ENCODE results near the gene KRT84.

The KRT84 gene
- total RNA-seq: 0 reads per million in 3 donors

DNA sequence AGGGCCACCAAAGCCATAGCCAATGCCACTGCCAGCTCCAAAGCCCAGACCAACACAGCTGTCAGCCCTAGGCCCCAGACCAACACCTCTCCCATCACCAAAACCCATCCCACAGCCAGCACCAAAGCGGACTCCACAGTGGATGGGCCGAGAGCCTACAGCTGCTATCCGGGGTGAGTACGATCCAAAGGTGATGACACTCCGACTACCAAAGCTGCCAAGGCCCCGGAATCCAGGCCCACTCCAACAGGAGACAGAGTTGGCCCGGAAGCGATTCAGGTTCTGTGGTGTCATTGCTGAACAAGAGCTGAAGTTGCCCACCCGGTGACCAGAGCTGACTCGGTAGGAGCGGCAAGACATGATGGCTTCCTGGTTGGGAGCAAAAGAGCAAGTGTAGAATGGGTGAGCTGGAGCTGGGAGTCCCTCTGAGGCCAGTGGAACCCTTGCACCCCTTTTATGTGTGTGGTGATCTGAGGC lies at the start of gene KRT84:
Gene KRT84, minus strand, starts transcription at position 427 of the 477 bp plus-strand sequence. Its CDS starts 67 bp downstream, at position 360.
- H3K27me3 ChIP-seq (replicated peaks; ENCODE audit: control insufficient read depth, insufficient read depth, low read length, poor library complexity, severe bottlenecking): no peaks in the 10 kb centered on the region

GRCh38 chr12:52434760-52435530 lies 49.5 kb upstream of the KRT84 start:
- Histone ChIP-seq H3K4me3 (ENCODE audit: insufficient read depth, low read depth, low read length, poor library complexity, severe bottlenecking) (no peak overlapping the region), H3K9me3 (ENCODE audit: control insufficient read depth, low read length) (no peaks in the 10 kb centered on the region), H3K4me1 (ENCODE audit: control insufficient read depth, insufficient read depth, low read length, poor library complexity, severe bottlenecking) (no peaks in the 10 kb centered on the region), H3K36me3 (ENCODE audit: control insufficient read depth, insufficient read depth, low read length) (no peaks in the 10 kb centered on the region), H3K27me3 (replicated peaks; ENCODE audit: control insufficient read depth, insufficient read depth, low read length, poor library complexity, severe bottlenecking) (no peaks in the 10 kb centered on the region), H3K27ac (ENCODE audit: insufficient read depth, low read length, poor library complexity, severe bottlenecking) (no peak overlapping the region)
- DNase-seq: no peak

More for the DNA sequence above, at the start of gene KRT84:
- no peak within 1 kb of the TSS for H3K4me3 ChIP-seq (ENCODE audit: insufficient read depth, low read depth, low read length, poor library complexity, severe bottlenecking)
- no peak for DNase-seq
- no peak within 1 kb of the TSS for H3K27ac ChIP-seq (ENCODE audit: insufficient read depth, low read length, poor library complexity, severe bottlenecking)
- H3K36me3 ChIP-seq (ENCODE audit: control insufficient read depth, insufficient read depth, low read length): no peaks in the 10 kb centered on the region
- no peaks in the 10 kb centered on the region for H3K9me3 ChIP-seq (ENCODE audit: control insufficient read depth, low read length)
- no peaks in the 10 kb centered on the region for H3K4me1 ChIP-seq (ENCODE audit: control insufficient read depth, insufficient read depth, low read length, poor library complexity, severe bottlenecking)

- Histone ChIP-seq H3K27ac (ENCODE audit: insufficient read depth, low read length, poor library complexity, severe bottlenecking) (no peak within 1 kb of the TSS), H3K27me3 (replicated peaks; ENCODE audit: control insufficient read depth, insufficient read depth, low read length, poor library complexity, severe bottlenecking) (no peaks in the 10 kb centered on the region), H3K36me3 (ENCODE audit: control insufficient read depth, insufficient read depth, low read length) (no peaks in the 10 kb centered on the region), H3K9me3 (ENCODE audit: control insufficient read depth, low read length) (no peaks in the 10 kb centered on the region), H3K4me3 (ENCODE audit: insufficient read depth, low read depth, low read length, poor library complexity, severe bottlenecking) (no peak within 1 kb of the TSS), H3K4me1 (ENCODE audit: control insufficient read depth, insufficient read depth, low read length, poor library complexity, severe bottlenecking) (no peaks in the 10 kb centered on the region)
- DNase-seq: no peak
Measured at GRCh38 chr12:52434081-52434733, 48.8 kb upstream of the KRT84 start, which contains the start of gene KRT75. KRT75 (minus strand) TSS chr12:52434371; CDS start chr12:52434304, 67 bp downstream.

- Histone ChIP-seq H3K4me3 (ENCODE audit: insufficient read depth, low read depth, low read length, poor library complexity, severe bottlenecking) (no peak overlapping the region), H3K27me3 (replicated peaks; ENCODE audit: control insufficient read depth, insufficient read depth, low read length, poor library complexity, severe bottlenecking) (no peaks in the 10 kb centered on the region)
Measured at GRCh38 chr12:52433501-52434080, 48.1 kb upstream of the KRT84 start.

DNA sequence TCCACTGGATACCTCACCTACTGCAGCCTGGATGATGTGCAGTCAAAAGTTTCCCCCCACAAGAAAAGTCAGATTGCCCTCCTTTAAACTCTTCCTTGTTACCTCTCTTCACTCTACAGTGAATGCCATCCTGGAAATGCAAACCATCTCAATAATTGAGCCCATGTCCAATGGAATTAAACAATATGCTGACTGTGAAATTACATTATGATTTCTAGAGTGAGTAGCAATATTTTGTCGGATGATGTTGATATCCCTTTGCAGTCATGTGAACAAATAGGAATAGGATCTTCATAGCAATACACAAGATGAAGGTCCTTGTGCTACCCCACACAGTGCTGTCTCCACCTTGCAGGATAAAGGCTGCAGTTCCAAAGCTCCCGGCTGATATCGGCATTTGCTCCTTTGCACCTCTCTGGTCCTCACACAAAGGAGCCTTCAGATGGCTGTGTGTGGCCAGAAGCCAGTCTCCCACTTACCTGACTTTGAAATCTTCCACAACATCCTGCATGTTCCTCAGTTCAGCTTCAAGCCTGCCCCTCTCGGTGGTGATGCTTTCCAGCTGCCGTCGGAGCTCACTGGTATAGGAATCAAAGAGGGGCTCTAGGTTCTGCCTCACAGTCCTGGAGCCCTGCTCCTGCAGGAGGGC lies 47.2 kb upstream of the KRT84 start:
- H3K4me1 ChIP-seq (ENCODE audit: control insufficient read depth, insufficient read depth, low read length, poor library complexity, severe bottlenecking): no peaks in the 10 kb centered on the region
- H3K9me3 ChIP-seq (ENCODE audit: control insufficient read depth, low read length): no peaks in the 10 kb centered on the region
- no peak overlapping the region for H3K27ac ChIP-seq (ENCODE audit: insufficient read depth, low read length, poor library complexity, severe bottlenecking)
- H3K36me3 ChIP-seq (ENCODE audit: control insufficient read depth, insufficient read depth, low read length): no peaks in the 10 kb centered on the region
- no peak overlapping the region for H3K4me3 ChIP-seq (ENCODE audit: insufficient read depth, low read depth, low read length, poor library complexity, severe bottlenecking)
- no peak for DNase-seq
- no peaks in the 10 kb centered on the region for H3K27me3 ChIP-seq (replicated peaks; ENCODE audit: control insufficient read depth, insufficient read depth, low read length, poor library complexity, severe bottlenecking)

More at GRCh38 chr12:52433501-52434080, 48.1 kb upstream of the KRT84 start:
- Histone ChIP-seq H3K27ac (ENCODE audit: insufficient read depth, low read length, poor library complexity, severe bottlenecking) (no peak overlapping the region), H3K9me3 (ENCODE audit: control insufficient read depth, low read length) (no peaks in the 10 kb centered on the region), H3K36me3 (ENCODE audit: control insufficient read depth, insufficient read depth, low read length) (no peaks in the 10 kb centered on the region), H3K4me1 (ENCODE audit: control insufficient read depth, insufficient read depth, low read length, poor library complexity, severe bottlenecking) (no peaks in the 10 kb centered on the region)
- no peak for DNase-seq

DNA sequence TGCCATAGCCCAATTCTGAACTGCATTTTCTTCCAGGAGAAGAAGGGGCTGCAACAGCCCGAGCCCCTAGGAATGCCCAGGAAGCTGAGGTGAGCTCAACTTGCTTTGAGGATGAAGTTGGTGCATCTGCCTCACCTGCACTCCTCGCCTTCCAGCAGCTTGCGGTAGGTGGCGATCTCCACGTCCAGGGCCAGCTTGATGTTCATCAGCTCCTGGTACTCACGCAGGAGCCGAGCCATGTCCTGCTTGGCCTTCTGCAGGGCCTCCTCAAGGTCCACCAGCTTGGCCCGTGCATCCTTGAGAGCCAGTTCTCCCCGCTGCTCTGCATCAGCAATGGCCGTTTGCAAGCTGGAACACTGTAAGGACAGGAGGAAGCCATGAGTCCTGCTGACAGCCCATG lies 42.7 kb upstream of the KRT84 start:
- no peak overlapping the region for H3K27ac ChIP-seq (ENCODE audit: insufficient read depth, low read length, poor library complexity, severe bottlenecking)
- H3K27me3 ChIP-seq (replicated peaks; ENCODE audit: control insufficient read depth, insufficient read depth, low read length, poor library complexity, severe bottlenecking): no peaks in the 10 kb centered on the region
- H3K4me3 ChIP-seq (ENCODE audit: insufficient read depth, low read depth, low read length, poor library complexity, severe bottlenecking): no peak overlapping the region
- H3K36me3 ChIP-seq (ENCODE audit: control insufficient read depth, insufficient read depth, low read length): no peaks in the 10 kb centered on the region
- no peaks in the 10 kb centered on the region for H3K9me3 ChIP-seq (ENCODE audit: control insufficient read depth, low read length)
- no peak for DNase-seq
- no peaks in the 10 kb centered on the region for H3K4me1 ChIP-seq (ENCODE audit: control insufficient read depth, insufficient read depth, low read length, poor library complexity, severe bottlenecking)

GRCh38 chr12:52427083-52427482 lies 41.6 kb upstream of the KRT84 start:
- DNase-seq: no peak

DNA sequence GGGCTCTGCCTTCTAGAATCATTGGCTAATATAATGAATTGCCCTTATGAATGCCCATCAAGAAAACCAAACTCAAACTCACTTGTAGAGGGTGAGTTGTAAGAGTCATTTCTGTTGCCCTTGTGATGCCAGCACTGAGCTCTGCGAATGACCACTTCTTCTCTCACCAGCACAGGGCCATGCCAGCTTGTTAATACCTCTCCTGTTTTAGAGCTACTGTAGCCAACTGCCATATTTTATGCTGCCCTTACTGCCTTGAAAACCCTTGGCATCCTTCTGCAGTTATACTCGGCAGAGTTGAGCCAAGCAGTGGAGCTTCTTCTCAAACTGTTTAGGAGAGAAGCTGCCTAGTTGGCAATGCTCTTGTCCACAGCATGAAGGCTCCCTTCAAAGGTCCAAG lies 40.6 kb upstream of the KRT84 start:
- no peaks in the 10 kb centered on the region for H3K36me3 ChIP-seq (ENCODE audit: control insufficient read depth, insufficient read depth, low read length)

More at GRCh38 chr12:52427083-52427482, 41.6 kb upstream of the KRT84 start:
- Histone ChIP-seq H3K36me3 (ENCODE audit: control insufficient read depth, insufficient read depth, low read length) (no peaks in the 10 kb centered on the region), H3K27ac (ENCODE audit: insufficient read depth, low read length, poor library complexity, severe bottlenecking) (no peak overlapping the region), H3K4me1 (ENCODE audit: control insufficient read depth, insufficient read depth, low read length, poor library complexity, severe bottlenecking) (no peaks in the 10 kb centered on the region), H3K27me3 (replicated peaks; ENCODE audit: control insufficient read depth, insufficient read depth, low read length, poor library complexity, severe bottlenecking) (no peaks in the 10 kb centered on the region), H3K4me3 (ENCODE audit: insufficient read depth, low read depth, low read length, poor library complexity, severe bottlenecking) (no peak overlapping the region), H3K9me3 (ENCODE audit: control insufficient read depth, low read length) (no peaks in the 10 kb centered on the region)

GRCh38 chr12:52425466-52425865 lies 40.0 kb upstream of the KRT84 start:
- no peak for DNase-seq
- H3K4me1 ChIP-seq (ENCODE audit: control insufficient read depth, insufficient read depth, low read length, poor library complexity, severe bottlenecking): no peaks in the 10 kb centered on the region
- no peaks in the 10 kb centered on the region for H3K27me3 ChIP-seq (replicated peaks; ENCODE audit: control insufficient read depth, insufficient read depth, low read length, poor library complexity, severe bottlenecking)
- no peak overlapping the region for H3K27ac ChIP-seq (ENCODE audit: insufficient read depth, low read length, poor library complexity, severe bottlenecking)
- H3K9me3 ChIP-seq (ENCODE audit: control insufficient read depth, low read length): no peaks in the 10 kb centered on the region
- no peak overlapping the region for H3K4me3 ChIP-seq (ENCODE audit: insufficient read depth, low read depth, low read length, poor library complexity, severe bottlenecking)
- H3K36me3 ChIP-seq (ENCODE audit: control insufficient read depth, insufficient read depth, low read length): no peaks in the 10 kb centered on the region

More for the DNA sequence above, 40.6 kb upstream of the KRT84 start:
- Histone ChIP-seq H3K27me3 (replicated peaks; ENCODE audit: control insufficient read depth, insufficient read depth, low read length, poor library complexity, severe bottlenecking) (no peaks in the 10 kb centered on the region), H3K27ac (ENCODE audit: insufficient read depth, low read length, poor library complexity, severe bottlenecking) (no peak overlapping the region), H3K4me1 (ENCODE audit: control insufficient read depth, insufficient read depth, low read length, poor library complexity, severe bottlenecking) (no peaks in the 10 kb centered on the region), H3K9me3 (ENCODE audit: control insufficient read depth, low read length) (no peaks in the 10 kb centered on the region), H3K4me3 (ENCODE audit: insufficient read depth, low read depth, low read length, poor library complexity, severe bottlenecking) (no peak overlapping the region)
- no peak for DNase-seq
